Gastrocnemius medialis (tissue), 4 donors: ENCODE measurements around the gene CLDN6. TPM values are rescaled to one million over a fixed set of nuclear protein-coding genes. Genes with fewer than 3 reads are reported as not detected.
A peak's percentile ranks its signal among the peaks of the same experiment; 100 is the strongest.

ENCODE experiments used
- ATAC-seq, 2 donors: fragments of 150-250 bp; one replicate each; pipeline ENCODE4 v1.9.1; 2016
- DNase-seq, 2 donors: peaks; one replicate each; pipeline ENCODE4 v3.0.0-alpha.2; 2019
- H3K27ac ChIP-seq, 4 donors: fragments of 200-600 bp; sonication (generic); 1 replicate in 1 of 4; 2 replicates in 3 of 4; pipeline ENCODE4 v1.5.1; 2016 to 2018; ENCODE audit warnings: mild to moderate bottlenecking in 2 of 4, moderate library complexity in 1 of 4
- H3K27me3 ChIP-seq, 3 donors: fragments of 200-600 bp; sonication (generic) in 2 of 3; 1 replicate in 1 of 3; 2 replicates in 2 of 3; pipeline versions ENCODE4 v1.5.1 to v1.6.0; 2016 to 2019; ENCODE audit warnings: mild to moderate bottlenecking in 1 of 3, moderate library complexity in 1 of 3
- H3K36me3 ChIP-seq, 2 donors: fragments of 200-600 bp; sonication (generic) in 1 of 2; one replicate each; pipeline ENCODE4 v1.5.1; 2017 to 2018
- H3K4me1 ChIP-seq, 2 donors: fragments of 200-600 bp; sonication (generic) in 1 of 2; one replicate each; pipeline ENCODE4 v1.5.1; 2016 to 2017; ENCODE audit warnings: mild to moderate bottlenecking in 2 of 2
- H3K4me3 ChIP-seq, 4 donors: fragments of 200-600 bp; sonication (generic) in 3 of 4; 1 replicate in 1 of 4; 2 replicates in 3 of 4; pipeline ENCODE4 v1.5.1; 2016 to 2019; ENCODE audit warnings: mild to moderate bottlenecking in 2 of 4
- H3K9me3 ChIP-seq, 3 donors: fragments of 200-600 bp; sonication (generic) in 2 of 3; 1 replicate in 1 of 3; 2 replicates in 2 of 3; pipeline ENCODE4 v1.5.1; 2016 to 2019
- POLR2A ChIP-seq, 2 donors: fragments of 450-650 bp; IDR thresholded peaks; one replicate each; pipeline ENCODE4 v1.6.1; 2017; ENCODE audit warnings: antibody characterized with exemption in 2 of 2, mild to moderate bottlenecking in 2 of 2, moderate library complexity in 2 of 2
- in situ Hi-C, 4 donors: fragments of 200-750 bp; cut with MboI; loops; one replicate each; pipeline versions ENCODE4 v1.15.0 to v1.8.0; 2017; ENCODE audit warnings: low sequenced_read_pairs in 4 of 4
- intact Hi-C: fragments of 100-400 bp; cut with DNase I; formaldehyde crosslinking; loops from one replicate; pipeline ENCODE4 v1.15.1; 2023; ENCODE audit warnings: low total_unique reads
- total RNA-seq, 4 donors: library from RNA; depleted of rRNA; stranded (reverse); fragments of >200 nt; gene quantifications; one replicate each; pipeline versions ENCODE4 v1.1.0 to v1.2.3, GENCODE V29; 2016
- TF ChIP-seq, protein P1 (sequence below), 5 experiments: fragments of 450-650 bp in 3 of 5; fragments of 200-600 bp in 2 of 5; sonication (generic) in 2 of 5; IDR thresholded peaks in 4 of 5; conservative IDR thresholded peaks in 1 of 5; 1 replicate in 4 of 5; 2 replicates in 1 of 5; pipeline ENCODE4 v1.5.1; 2016 to 2019; ENCODE audit warnings: antibody characterized with exemption in 5 of 5, mild to moderate bottlenecking in 3 of 5, moderate library complexity in 3 of 5

Gene CLDN6
- total RNA-seq, 4 donors from 2014 or later: 0.55 TPM; not detected in 3

DNA sequence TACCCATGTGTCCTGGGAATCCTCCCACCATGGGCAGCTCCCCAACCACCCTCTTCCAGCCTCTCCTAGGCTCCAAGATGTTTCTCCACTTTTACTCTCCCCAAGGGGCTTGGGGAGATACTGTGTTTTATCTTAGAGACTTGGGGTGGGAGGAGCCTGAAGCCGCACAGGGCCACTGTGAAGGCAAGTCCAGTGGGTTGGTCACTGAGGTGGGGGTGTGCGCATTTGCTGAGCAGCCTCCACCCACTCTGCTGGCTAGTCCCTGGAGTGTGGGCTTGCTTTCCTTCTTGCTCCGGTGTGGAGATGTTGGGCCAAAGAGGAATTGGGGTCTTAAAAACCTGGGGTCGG lies 9.3 kb downstream of the CLDN6 start:
- Histone ChIP-seq H3K4me3 (no peak overlapping the region), H3K9me3 (no peaks in the 10 kb centered on the region), H3K27ac (no peak overlapping the region), H3K36me3 (peaks cover 0 to 12% of the 10 kb centered on the region in 2 donors), H3K4me1 (peaks cover 4 to 6% of the 10 kb centered on the region in 2 donors), H3K27me3 (peaks cover 22 to 24% (median 24%) of the 10 kb centered on the region in 3 donors)
- TF ChIP-seq POLR2A (IDR thresholded peaks at IDR 0.05): no peak
- TF ChIP-seq, protein P1, sequence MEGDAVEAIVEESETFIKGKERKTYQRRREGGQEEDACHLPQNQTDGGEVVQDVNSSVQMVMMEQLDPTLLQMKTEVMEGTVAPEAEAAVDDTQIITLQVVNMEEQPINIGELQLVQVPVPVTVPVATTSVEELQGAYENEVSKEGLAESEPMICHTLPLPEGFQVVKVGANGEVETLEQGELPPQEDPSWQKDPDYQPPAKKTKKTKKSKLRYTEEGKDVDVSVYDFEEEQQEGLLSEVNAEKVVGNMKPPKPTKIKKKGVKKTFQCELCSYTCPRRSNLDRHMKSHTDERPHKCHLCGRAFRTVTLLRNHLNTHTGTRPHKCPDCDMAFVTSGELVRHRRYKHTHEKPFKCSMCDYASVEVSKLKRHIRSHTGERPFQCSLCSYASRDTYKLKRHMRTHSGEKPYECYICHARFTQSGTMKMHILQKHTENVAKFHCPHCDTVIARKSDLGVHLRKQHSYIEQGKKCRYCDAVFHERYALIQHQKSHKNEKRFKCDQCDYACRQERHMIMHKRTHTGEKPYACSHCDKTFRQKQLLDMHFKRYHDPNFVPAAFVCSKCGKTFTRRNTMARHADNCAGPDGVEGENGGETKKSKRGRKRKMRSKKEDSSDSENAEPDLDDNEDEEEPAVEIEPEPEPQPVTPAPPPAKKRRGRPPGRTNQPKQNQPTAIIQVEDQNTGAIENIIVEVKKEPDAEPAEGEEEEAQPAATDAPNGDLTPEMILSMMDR (IDR thresholded peaks at IDR 0.05 in 4 of 5, conservative IDR thresholded peaks at IDR 0.05 in 1 of 5): no peak
- DNase-seq (no peak), ATAC-seq (no peak)
- intact Hi-C loops (no loop called here), in situ Hi-C loops (no loop called here)

DNA sequence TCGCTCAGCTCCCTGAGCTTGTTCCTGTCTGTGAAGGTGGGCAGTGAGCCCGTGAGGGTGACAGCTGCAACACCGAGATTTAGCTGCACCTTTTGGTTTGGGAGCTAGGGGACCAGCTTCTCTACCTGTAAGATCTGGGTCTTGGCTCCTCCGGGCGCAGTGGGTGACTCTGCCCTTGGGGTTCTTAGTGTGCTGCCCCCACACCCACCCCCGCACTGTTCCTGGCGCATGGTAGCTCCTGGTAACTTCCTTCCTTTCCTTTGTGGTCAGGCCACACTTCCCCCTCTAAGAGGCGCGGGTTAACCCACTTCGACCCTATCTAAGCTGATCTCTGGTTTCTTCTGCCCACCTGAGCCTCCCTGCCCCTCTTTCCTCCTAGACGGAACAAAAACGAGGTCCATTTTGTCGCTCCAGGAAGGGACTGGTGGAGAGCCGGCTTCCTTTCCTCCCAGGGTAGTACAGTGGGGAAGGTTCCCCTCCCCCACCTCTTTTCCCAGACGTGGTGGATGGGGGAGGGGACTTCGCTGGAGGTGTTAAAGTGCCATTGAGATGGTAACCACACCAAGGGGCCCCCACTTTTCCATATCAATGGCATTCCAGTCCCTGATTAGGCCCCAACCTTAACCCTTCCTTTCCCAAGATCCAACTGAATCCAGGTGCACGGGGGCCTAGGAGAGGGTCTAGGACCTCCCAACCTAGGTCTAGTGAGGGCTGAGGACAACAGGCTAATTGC lies 9.9 kb downstream of the CLDN6 start:
- H3K36me3 ChIP-seq: peaks cover 0 to 12% of the 10 kb centered on the region in 2 donors
- TF ChIP-seq, protein P1 (IDR thresholded peaks at IDR 0.05 in 4 of 5, conservative IDR thresholded peaks at IDR 0.05 in 1 of 5): no peak
- no peak for TF ChIP-seq POLR2A (IDR thresholded peaks at IDR 0.05)
- intact Hi-C loops (no loop called here), in situ Hi-C loops (no loop called here)
- H3K9me3 ChIP-seq: no peaks in the 10 kb centered on the region
- no peak for ATAC-seq
- H3K27me3 ChIP-seq: peaks cover 18 to 20% (median 19%) of the 10 kb centered on the region in 3 donors
- H3K4me1 ChIP-seq: peaks cover 4 to 6% of the 10 kb centered on the region in 2 donors
- no peak overlapping the region for H3K27ac ChIP-seq
- H3K4me3 ChIP-seq: no peak overlapping the region
- no peak for DNase-seq

DNA sequence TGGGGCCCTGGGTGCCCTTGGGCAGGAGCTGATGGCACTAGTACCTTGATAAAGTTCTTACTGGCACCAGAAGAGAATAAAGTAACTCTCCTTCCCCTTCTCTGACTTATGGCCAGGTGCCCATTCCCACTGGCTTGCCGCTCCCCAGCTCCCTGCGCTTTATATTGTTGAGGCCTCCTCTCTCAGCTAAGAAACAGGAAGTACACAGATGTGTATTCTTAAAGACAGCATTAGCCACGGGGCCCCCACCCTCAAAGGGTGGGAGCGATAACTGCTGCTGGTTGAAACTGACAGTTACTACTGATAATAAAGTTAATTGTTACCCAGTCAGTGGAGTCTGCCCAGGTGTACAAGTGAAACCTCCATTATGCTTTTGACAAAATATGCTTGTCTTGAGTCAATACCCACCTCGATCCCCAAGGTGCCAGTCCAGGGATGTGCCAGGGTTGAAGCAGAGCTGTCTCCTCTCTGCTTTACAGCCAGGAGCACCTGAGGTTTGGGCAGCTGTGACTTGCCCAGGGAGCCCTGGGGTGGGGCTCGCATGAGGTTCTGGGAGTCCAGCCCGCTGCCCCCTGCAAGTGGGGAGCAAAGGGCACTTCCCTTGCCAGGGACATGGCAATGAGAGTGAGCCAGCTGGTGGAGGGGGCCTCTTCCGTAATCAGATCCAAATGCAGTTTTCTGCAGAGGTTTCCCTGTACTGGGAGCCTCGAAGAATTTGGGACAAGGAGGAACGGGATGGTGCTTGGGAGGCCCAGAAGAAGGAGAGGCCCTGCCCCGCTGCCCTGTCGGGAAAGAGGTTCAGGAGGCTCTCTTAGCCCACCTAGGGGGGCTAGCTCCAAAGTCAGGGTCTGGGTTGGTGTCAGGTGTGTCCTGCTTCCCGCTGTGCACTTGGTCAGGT lies 10.7 kb downstream of the CLDN6 start:
- no peak overlapping the region for H3K4me3 ChIP-seq
- ATAC-seq (no peak), DNase-seq (no peak)
- no peak overlapping the region for H3K27ac ChIP-seq
- intact Hi-C loops (no loop called here), in situ Hi-C loops (no loop called here)
- TF ChIP-seq, protein P1 (IDR thresholded peaks at IDR 0.05 in 4 of 5, conservative IDR thresholded peaks at IDR 0.05 in 1 of 5): no peak
- TF ChIP-seq POLR2A (IDR thresholded peaks at IDR 0.05): no peak
- H3K4me1 ChIP-seq: peaks cover 4 to 6% of the 10 kb centered on the region in 2 donors
- H3K9me3 ChIP-seq: no peaks in the 10 kb centered on the region
- peaks cover 9 to 12% (median 11%) of the 10 kb centered on the region in 3 donors for H3K27me3 ChIP-seq
- peaks cover 0 to 12% of the 10 kb centered on the region in 2 donors for H3K36me3 ChIP-seq

GRCh38 chr16:3004781-3005284 lies 13.2 kb downstream of the CLDN6 start:
- Histone ChIP-seq H3K4me3 (peak overlapping the region; percentile 53 to 58 (median 54)), H3K36me3 (peaks cover 0 to 12% of the 10 kb centered on the region in 2 donors), H3K9me3 (no peaks in the 10 kb centered on the region), H3K27ac (peak overlapping the region; percentile 68 to 83 (median 71)), H3K27me3 (peaks cover 0 to 4% (median 0%) of the 10 kb centered on the region in 3 donors), H3K4me1 (peaks cover 4 to 6% of the 10 kb centered on the region in 2 donors)
- intact Hi-C loops (loop anchor here (1.0 kb wide), 1 partner anchor 15 kb away; the partner anchor contains the start of gene TNFRSF12A), in situ Hi-C loops (no loop called here)
- DNase-seq: no peak
- peak; percentile 13 to 18 for ATAC-seq
- no peak for TF ChIP-seq POLR2A (IDR thresholded peaks at IDR 0.05)
- TF ChIP-seq, protein P1 (IDR thresholded peaks at IDR 0.05 in 4 of 5, conservative IDR thresholded peaks at IDR 0.05 in 1 of 5): no peak
